ENCODE results near the gene NRDC.

GRCh38 chr1:51910221-51911000 lies 31.9 kb upstream of the NRDC start:
- TF ChIP-seq CTCF (conservative IDR thresholded peaks at IDR 0.05), result no peak
- TF ChIP-seq ZFX (IDR thresholded peaks at IDR 0.05), result no peak
